Retinal pigment epithelial cell (primary cell): ENCODE results near the gene TRNP1.

Source experiments
- DNase-seq: peaks from one replicate; pipeline ENCODE4 v3.0.0-alpha.2; 2010; ENCODE audit warnings: low read depth
- H3K4me3 ChIP-seq: 2 replicates; pipeline ENCODE4 v1.5.1; 2011; ENCODE audit warnings: mild to moderate bottlenecking, low read length, control low read depth, moderate library complexity
- CTCF ChIP-seq: conservative IDR thresholded peaks from 2 replicates; pipeline ENCODE4 v1.5.1; 2011; ENCODE audit warnings: low read depth, low read length, control low read depth, inconsistent platforms

TRNP1 gene

DNA sequence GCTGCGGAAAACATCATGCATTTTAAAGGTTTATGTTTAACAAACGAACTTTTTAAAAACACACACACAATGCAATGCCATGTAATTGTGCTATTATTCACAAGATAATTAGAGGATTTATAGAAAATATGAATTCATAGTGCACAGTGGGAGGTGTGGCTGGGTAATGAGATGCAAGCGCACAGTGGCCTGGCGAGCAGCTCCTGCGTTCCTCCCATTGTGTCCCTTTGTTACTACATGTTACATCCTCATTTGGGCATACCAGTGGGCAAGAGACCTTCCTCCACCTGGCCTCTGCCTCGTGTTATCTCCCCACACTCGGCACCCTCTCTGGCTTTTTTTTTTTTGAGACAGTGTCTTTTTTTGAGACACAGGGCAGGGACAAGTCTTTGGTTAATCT lies 49.2 kb downstream of the TRNP1 start:
- no peak for DNase-seq
- H3K4me3 ChIP-seq: no peak overlapping the region
- no peak for TF ChIP-seq CTCF

DNA sequence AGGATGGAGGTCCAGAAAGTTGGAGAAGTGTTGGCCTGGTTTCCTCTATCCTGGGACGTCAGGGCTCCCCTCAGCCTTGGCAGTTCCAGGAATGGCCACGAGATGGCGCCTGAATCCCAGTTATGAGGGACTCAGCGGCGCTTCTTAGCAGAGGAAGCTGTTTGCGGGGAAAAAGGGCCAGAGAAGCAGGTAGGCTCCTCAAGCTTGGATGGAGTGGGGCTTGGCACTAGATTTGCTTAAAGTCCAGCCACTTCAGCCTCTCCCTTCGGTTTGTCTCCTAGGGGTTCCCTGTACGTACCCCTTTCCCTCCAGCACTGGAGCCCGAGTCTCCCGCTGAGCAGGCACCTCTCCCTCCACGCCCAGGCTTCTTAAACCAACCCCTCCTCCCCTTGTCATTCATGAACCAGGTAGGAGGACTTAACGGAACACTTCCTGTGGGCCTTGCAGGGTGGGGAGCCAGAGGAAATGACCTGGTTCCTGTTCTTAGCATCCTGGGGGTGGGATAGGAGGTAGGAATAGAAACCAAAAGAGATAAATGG lies 51.2 kb downstream of the TRNP1 start:
- DNase-seq: no peak
- peak; percentile 98 for TF ChIP-seq CTCF
- no peak overlapping the region for H3K4me3 ChIP-seq

GRCh38 chr1:27045973-27046558 lies 52.6 kb downstream of the TRNP1 start:
- peak; percentile 92 for TF ChIP-seq CTCF
- DNase-seq: no peak
- no peak overlapping the region for H3K4me3 ChIP-seq

GRCh38 chr1:27047914-27048313 lies 54.4 kb downstream of the TRNP1 start:
- H3K4me3 ChIP-seq: no peak overlapping the region
- TF ChIP-seq CTCF: no peak

DNA sequence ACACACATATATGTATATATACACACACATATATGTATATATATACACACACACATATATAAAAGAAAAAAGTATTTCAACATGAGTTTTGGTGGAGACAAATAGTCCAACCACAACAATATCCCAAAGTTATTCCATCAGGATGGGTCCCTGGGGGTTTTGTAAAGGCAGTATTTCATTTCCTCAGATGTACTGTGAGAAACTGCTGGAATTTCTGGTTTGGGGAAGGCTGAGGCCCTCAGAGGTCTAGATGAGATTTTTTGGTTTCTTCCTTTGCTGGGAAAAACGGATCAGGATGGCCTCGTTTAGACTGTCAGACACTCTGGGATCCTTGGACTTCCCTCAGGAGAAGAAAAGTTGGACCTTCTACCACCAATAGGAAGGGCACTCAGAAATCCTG lies 55.6 kb downstream of the TRNP1 start:
- no peak for DNase-seq
- TF ChIP-seq CTCF: no peak
- H3K4me3 ChIP-seq: no peak overlapping the region

More at GRCh38 chr1:27047914-27048313, 54.4 kb downstream of the TRNP1 start:
- no peak for DNase-seq

DNA sequence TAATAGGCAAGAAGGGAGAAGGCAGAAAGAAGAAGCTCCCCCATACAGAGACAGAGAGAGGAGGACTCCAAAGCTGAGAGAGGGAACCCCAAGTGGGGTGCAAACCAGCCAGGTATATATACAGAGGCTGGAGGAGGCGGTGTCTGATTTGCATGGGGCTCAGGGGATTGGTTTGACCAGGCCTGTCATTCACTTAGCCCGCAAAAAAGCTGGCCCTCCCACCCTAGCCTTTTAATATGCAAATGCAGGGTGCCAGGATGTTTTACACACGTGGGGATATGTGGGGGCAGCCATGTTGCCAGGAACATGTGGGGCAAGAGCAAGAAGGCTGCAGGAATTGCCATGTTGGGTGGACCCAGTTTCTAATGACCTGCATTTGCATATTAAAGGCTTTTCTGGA lies 56.1 kb downstream of the TRNP1 start:
- no peak for DNase-seq
- no peak overlapping the region for H3K4me3 ChIP-seq
- TF ChIP-seq CTCF: no peak
